NCI-H128 (cell line): Measurements from ENCODE around the gene TFF2.
A peak's percentile ranks its signal among the peaks of the same experiment; 100 is the strongest.

Source experiments
- DNase-seq: peaks from one replicate; lab custom pipeline; 2025; ENCODE audit not compliant: unreplicated experiment; lab: John Stamatoyannopoulos, UW

The TFF2 gene

GRCh38 chr21:42321231-42321630, 29.6 kb downstream of the TFF2 start:
- no peak for DNase-seq

GRCh38 chr21:42320791-42321190, 30.0 kb downstream of the TFF2 start:
- no peak for DNase-seq

GRCh38 chr21:42319851-42320572, 30.8 kb downstream of the TFF2 start:
- no peak for DNase-seq

- no peak for DNase-seq
Measured at GRCh38 chr21:42319376-42319775, 31.4 kb downstream of the TFF2 start.

GRCh38 chr21:42317826-42318746, 32.7 kb downstream of the TFF2 start:
- DNase-seq = no peak

- DNase-seq = no peak
Measured at GRCh38 chr21:42317341-42317741, 33.5 kb downstream of the TFF2 start.

GRCh38 chr21:42316891-42317290, 33.9 kb downstream of the TFF2 start:
- no peak for DNase-seq

- DNase-seq = peak; percentile 70
Measured at GRCh38 chr21:42315296-42315891, 35.4 kb downstream of the TFF2 start, which contains the start of gene TFF3. TSS of gene TFF3 (minus strand) at chr21:42315409. CDS start at chr21:42315374, 35 bp downstream.

GRCh38 chr21:42314616-42315295, 36.0 kb downstream of the TFF2 start:
- no peak for DNase-seq

GRCh38 chr21:42313501-42313969, 37.3 kb downstream of the TFF2 start:
- DNase-seq = peak; percentile 68

GRCh38 chr21:42312626-42313104, 38.1 kb downstream of the TFF2 start:
- DNase-seq = no peak

- no peak for DNase-seq
Measured at GRCh38 chr21:42311816-42312625, 38.8 kb downstream of the TFF2 start.

GRCh38 chr21:42311160-42311559, 39.6 kb downstream of the TFF2 start:
- no peak for DNase-seq

- DNase-seq = no peak
Measured at GRCh38 chr21:42310411-42311001, 40.3 kb downstream of the TFF2 start.

- DNase-seq = peak; percentile 35
Measured at GRCh38 chr21:42309753-42310213, 41.0 kb downstream of the TFF2 start.

- DNase-seq = no peak
Measured at GRCh38 chr21:42308914-42309752, 41.7 kb downstream of the TFF2 start.

GRCh38 chr21:42308161-42308913, 42.5 kb downstream of the TFF2 start:
- DNase-seq = no peak

GRCh38 chr21:42307106-42307505, 43.7 kb downstream of the TFF2 start:
- DNase-seq = no peak
